HG02623 (cell line): ENCODE results near the gene CPEB1.
"Not testable (repeated sequence)": the region's sequence is repeated elsewhere in the genome, so short reads cannot be mapped to it uniquely, and the experiment has no call there.

Experiments
- ATAC-seq: cut with Tn5 transposase; IDR thresholded peaks from one replicate; pipeline ENCODE4 v1.9.1; 2021; ENCODE audit warnings: moderate library complexity; ENCODE audit not compliant: unreplicated experiment

CPEB1 gene

DNA sequence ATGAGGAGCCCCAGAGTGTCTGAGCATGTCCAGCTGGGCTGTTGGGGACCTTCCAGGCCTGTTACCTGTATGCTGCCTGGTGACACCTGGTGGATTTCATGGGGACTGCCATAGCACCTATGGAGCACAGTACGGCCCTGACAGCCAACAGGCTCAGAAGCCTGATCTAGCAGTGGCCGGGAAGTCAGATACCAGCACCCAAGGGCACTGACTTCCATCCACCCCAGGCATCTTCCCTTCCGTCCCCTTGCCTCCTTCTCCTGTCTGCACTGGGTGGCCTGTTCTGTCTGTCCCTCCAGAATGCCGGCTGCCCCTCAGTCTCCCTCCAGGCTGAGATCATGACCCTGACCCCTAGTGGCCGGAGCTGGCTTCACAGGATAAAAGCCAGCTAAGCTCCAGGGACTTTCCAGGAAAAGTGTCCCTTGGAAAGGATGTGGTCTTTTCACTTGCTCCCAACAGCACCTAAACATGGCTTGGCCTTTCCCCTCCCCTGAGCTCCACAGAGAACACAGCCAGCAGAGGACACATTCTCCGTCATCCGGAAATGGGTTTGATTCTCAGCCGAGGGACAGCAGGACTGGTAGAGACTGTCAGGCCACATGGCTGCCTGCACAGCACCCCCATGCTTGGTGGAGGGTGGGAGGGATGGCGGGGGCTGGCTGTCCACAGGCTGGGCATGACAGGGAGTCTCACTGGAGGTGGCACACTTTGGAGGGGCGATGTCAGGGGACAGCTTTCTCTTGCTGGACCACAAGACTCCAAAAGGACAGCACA, 116.4 kb downstream of the CPEB1 start:
- peak; percentile 55 for ATAC-seq

DNA sequence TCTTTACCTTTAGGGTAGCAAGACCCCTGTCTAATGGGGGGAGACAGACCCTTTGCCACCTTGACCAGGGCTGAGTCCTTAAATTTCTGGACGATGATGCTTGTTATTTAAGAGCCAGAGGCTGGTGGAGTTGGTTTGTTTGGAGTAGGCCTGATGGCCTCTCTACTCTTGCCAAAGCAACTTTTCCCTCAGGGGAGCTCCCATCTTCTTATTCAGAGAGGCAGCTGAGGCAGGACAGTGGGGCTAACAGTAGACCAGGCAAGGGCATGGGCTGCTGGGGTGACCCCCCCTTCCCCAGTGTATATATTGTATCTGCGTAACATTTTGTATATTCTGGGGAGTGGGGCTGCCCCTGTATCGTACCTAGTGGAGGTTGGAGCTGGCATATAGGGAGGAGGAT, 117.2 kb downstream of the CPEB1 start:
- no peak for ATAC-seq

DNA sequence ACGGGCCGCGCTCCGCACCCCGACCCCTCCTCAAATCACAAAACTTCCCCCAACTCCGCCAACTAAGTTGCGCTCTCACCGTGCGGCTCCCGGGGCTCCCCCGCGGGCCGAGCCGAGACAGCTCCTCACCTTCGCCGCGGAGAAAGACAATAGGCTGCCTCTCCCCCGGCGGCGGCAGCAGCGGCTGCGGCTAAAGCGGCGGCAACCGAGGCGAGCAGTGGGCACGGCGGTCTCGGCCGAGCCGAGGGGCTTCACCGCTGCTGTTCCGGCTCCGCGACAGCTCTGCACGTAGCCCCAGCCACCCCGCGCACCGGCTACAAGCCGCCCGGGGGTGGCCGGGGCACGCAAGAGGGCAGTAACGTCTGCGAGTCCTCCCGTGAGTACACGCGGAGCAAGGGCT, 133.6 kb downstream of the CPEB1 start:
- not testable (repeated sequence) for ATAC-seq

DNA sequence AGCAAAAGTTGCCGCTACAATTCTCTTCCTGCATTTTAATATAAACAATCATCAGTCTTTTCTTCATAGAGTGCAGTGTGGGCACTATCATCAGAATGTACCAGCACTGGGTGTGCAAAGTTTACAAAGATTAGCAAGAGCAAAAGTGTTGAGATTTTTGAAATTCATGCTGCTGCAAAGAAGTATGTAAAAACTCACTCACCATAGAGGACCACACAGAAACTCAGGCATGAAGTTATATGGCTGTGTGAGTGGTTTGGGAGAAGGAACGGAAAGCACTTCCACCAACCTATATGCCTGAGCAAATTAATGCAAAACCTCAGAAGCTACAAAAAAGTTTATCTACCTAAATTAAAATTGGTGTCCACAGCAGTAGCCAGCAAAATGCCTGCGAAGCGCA, 139.5 kb downstream of the CPEB1 start:
- not testable (repeated sequence) for ATAC-seq

DNA sequence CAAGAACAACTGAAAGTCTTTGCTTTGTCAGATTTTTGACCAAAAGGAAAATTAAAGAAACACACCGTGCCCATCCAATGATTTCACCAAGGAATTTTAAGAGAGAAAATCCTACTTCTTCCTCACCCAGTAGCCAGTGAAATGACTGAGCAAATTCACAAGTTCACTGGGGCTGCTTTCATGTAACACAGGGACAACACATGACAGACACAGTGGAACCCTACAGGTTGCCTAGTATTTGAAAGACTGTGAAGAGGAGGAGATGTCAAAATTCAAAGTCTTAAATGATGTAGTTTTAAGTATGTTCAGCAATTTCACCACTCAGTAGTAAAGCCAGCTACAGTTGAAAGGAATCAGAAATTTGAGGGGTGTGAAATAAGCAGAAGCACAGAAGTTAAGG, 140.1 kb downstream of the CPEB1 start:
- ATAC-seq = not testable (repeated sequence)

DNA sequence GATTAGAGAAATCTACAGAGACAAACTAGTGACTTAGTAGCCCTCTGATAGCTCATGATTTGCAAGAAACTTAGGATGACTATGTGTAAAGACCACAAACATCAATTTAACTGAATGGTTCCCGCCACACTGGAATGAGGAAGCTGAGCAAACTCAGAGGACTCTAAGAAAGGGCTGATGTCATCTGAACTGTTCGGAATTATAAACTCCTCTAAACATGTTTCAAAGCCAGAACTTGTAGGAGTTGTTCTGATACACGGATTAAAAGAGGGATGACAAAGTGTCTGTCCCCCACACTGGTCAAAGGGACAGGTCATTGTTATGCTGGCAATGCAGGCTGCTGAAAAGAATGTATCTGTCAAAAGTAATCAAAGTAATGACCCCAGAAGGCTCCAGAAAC, 141.3 kb downstream of the CPEB1 start:
- ATAC-seq = not testable (repeated sequence)

DNA sequence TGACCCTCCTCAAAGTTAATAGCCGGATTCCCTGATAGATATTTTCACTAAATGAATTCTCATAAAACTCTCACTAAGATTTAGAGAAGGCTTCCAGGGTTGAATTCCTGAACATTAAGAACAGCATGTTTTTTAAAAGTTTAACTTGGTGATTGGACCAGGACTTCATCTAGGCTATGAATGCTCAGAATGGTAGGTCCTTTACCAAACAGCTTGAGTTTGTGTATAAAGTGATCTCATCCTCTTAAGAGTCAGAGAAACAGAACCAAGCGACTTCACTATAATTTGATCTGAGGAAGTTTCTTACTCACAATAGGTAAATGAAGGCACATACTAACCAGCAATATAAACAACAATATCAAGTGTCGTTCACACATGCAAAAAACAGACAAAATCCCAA, 143.1 kb downstream of the CPEB1 start:
- ATAC-seq = not testable (repeated sequence)

DNA sequence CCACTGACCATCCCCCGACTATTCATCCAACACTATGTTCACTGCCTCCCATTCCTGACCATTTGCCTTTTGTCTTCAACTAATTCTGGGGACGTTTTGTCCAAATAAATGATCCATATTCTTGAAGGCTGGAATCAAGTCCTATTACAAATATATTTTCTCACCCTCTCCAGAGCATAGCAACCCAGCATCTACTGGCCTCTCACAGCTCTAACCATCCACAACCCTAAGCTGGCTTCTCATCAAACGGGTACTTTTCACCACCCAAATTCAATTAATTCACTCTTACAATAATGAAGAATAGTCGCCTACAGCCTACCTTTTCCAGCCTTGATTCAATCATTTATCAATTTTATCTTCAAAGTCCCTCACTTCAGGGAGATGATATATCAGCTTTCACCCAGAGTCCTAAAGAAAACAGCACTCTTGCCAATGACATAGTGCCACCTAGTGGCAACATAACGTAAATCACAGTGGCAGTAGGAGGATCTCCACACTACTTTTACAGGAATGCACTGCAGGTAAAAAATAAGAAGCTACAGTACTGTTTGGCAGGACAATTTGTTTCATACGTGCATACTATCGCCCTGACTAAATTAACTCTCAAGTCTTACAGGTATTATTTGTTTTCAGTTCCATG, 144.3 kb downstream of the CPEB1 start:
- peak; percentile 78 for ATAC-seq

DNA sequence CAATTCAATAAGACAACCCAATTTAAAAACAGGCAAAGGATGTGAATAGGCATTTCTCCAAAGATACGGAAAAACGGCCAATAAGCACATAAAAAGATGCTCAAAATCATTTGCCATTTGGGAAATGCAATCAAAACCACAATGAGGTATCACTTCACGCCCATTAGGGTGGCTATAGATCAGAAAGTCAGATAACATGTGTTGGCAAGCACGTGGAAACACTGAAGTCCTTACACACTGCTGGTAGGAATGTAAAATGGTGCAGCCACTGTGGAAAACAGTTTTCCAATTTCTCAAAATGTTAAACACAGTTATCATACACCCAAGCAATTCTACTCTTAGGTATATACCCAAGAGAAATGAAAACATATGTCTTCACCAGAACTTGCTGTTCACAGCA, 146.4 kb downstream of the CPEB1 start:
- not testable (repeated sequence) for ATAC-seq

DNA sequence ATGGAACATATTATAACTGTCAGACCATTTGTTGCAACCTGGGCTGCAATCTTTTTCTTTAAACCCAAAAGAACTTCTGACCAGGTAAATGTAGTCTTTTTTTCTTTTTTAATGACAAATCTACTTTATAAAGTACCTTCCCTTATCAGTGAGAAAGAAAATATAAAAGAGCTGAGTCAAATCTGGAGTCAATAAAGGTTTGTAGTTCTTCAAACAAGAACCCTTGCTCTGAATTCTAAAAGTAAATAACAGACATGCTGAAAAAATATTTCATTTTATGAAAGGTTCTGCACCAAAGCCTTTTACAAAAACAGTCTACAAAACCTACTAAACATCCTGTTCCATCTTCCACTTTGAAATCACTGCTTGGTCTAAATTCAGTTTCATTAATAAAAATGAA, 149.2 kb downstream of the CPEB1 start:
- ATAC-seq = not testable (repeated sequence)
